22Rv1 (cell line): ENCODE data around the gene JMJD1C.

ENCODE experiments used
- ZFX ChIP-seq: fragments of 450-650 bp; IDR thresholded peaks from 2 replicates; pipeline ENCODE4 v1.6.1; 2017; ENCODE audit warnings: antibody characterized with exemption, borderline replicate concordance
- TF ChIP-seq, protein P1 (sequence below): fragments of 450-650 bp; IDR thresholded peaks from 2 replicates; pipeline ENCODE4 v1.5.1; 2017; ENCODE audit warnings: mild to moderate bottlenecking

DNA sequence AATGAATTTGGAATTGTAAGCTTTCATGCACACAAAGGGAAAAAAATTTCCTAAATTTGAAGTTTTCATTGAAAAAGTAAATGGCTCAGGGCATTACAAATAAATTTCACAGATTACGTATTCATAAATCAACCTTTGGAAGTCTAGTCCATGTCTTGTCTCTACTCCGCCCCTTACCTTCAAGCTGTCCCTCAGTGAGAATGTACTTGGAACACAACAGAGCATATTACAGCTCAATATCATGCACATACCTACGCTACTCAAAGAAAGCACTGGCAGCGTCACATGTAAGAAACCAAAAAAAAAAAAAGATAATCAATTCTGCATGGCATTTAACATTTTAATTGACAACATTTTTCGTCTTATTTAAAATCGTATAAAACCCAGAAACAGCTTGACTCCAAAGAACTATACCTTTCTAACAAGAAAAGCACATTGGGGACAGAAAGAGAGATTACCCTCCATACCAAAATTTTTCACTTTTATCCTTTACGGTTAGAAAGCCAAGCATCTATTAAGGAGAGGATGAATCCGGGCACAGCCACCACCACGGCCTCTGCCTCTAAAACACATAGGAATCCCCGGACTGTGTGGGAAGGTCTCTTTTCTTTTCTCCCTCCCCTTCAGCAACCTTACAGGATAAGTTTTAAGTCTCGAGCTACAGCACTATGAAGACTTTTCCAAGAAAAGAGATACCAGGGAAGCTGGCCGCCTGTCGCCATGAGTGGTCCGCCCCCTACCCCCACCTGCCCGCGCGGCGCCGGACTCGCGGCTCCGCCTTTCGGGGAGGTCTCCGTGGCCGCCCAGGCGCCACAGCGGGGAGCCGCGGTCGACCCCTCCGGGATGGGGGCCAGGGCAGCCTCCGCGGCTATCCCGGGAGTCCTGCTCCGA is 1.1 kb downstream of the JMJD1C start:
- TF ChIP-seq, protein P1, sequence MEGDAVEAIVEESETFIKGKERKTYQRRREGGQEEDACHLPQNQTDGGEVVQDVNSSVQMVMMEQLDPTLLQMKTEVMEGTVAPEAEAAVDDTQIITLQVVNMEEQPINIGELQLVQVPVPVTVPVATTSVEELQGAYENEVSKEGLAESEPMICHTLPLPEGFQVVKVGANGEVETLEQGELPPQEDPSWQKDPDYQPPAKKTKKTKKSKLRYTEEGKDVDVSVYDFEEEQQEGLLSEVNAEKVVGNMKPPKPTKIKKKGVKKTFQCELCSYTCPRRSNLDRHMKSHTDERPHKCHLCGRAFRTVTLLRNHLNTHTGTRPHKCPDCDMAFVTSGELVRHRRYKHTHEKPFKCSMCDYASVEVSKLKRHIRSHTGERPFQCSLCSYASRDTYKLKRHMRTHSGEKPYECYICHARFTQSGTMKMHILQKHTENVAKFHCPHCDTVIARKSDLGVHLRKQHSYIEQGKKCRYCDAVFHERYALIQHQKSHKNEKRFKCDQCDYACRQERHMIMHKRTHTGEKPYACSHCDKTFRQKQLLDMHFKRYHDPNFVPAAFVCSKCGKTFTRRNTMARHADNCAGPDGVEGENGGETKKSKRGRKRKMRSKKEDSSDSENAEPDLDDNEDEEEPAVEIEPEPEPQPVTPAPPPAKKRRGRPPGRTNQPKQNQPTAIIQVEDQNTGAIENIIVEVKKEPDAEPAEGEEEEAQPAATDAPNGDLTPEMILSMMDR, result no peak
- TF ChIP-seq ZFX, result no peak
